C4-2B (cell line): ENCODE data around the gene MAJIN.

Source experiments
- H3K27ac ChIP-seq: fragments of 450-650 bp; 2 replicates; pipeline ENCODE4 v1.5.1; 2017
- ZFX ChIP-seq: fragments of 450-650 bp; IDR thresholded peaks from 2 replicates; pipeline ENCODE4 v1.6.1; 2017
- TF ChIP-seq, protein P1 (sequence below): fragments of 450-650 bp; conservative IDR thresholded peaks from 2 replicates; pipeline ENCODE4 v1.5.1; 2017; ENCODE audit warnings: mild to moderate bottlenecking

Gene MAJIN

DNA sequence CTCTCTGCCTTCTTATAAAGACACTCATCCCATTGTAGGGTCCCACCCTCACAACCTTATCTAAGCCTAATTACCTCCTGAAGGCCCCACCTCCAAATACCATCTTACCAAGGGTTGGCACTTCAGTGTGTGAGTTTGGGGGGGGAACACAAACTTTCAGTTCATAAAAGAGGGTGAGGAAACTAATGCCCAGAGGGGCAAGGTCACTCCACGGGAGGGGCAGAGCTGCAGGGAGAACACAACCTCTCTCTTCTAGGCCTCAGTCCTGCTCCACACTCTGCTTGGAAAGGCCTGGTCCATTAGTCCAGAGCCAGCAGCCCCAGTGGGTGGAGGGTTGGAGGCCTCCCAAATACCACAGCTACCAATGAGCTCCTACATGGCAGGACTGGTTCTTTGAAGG, 27.6 kb upstream of the MAJIN start:
- no peak for TF ChIP-seq ZFX
- TF ChIP-seq, protein P1, sequence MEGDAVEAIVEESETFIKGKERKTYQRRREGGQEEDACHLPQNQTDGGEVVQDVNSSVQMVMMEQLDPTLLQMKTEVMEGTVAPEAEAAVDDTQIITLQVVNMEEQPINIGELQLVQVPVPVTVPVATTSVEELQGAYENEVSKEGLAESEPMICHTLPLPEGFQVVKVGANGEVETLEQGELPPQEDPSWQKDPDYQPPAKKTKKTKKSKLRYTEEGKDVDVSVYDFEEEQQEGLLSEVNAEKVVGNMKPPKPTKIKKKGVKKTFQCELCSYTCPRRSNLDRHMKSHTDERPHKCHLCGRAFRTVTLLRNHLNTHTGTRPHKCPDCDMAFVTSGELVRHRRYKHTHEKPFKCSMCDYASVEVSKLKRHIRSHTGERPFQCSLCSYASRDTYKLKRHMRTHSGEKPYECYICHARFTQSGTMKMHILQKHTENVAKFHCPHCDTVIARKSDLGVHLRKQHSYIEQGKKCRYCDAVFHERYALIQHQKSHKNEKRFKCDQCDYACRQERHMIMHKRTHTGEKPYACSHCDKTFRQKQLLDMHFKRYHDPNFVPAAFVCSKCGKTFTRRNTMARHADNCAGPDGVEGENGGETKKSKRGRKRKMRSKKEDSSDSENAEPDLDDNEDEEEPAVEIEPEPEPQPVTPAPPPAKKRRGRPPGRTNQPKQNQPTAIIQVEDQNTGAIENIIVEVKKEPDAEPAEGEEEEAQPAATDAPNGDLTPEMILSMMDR, result no peak
- no peak overlapping the region for H3K27ac ChIP-seq

DNA sequence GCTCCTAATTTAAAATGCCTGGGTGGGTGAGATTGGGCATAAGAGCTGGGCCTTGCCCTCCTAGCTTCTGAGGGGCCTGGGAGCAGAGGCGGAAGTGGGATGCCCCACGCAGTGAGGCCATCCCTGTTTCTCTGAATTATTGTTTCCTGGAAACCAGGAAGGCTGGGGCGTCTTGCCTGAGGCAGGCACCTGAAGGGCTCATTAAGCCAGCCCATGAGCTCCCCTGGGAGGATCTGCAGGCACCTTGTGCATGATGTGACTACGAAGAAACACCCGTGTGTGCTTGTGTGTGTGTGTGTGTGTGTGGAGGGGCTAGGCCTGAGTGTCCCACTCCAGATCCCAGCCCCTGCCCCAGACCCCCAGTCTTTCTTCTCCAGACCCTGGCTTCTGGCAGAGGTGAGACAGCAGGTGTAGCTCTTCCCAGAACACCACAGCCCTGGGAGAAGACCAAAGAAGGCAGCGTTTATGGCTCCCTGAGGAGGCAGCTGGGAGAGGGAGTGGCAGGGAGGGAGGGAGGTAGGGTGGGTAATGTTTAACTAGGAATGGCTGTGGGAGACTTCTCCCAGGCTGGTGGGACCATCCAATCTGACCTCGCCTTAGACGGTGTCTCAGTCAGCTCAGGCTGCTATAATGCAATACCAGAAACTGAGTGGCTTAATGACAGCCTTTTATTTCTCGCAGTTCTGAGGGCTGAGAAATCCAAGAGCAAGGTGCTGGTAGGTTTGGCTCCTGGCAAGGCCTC, 27.0 kb upstream of the MAJIN start:
- TF ChIP-seq ZFX, result no peak
- TF ChIP-seq, protein P1, result no peak
- H3K27ac ChIP-seq, result no peak overlapping the region

- TF ChIP-seq, protein P1, result no peak
- TF ChIP-seq ZFX, result no peak
- no peak overlapping the region for H3K27ac ChIP-seq
Observed at GRCh38 chr11:64998141-64998540, 26.2 kb upstream of the MAJIN start.

GRCh38 chr11:64996710-64997380, 24.9 kb upstream of the MAJIN start, which contains the start of gene BATF2:
Gene BATF2 (minus strand): TSS chr11:64996971. CDS start chr11:64996914, 57 bp downstream.
- no peak for TF ChIP-seq ZFX
- TF ChIP-seq, protein P1, result no peak
- no peak within 1 kb of the TSS for H3K27ac ChIP-seq

DNA sequence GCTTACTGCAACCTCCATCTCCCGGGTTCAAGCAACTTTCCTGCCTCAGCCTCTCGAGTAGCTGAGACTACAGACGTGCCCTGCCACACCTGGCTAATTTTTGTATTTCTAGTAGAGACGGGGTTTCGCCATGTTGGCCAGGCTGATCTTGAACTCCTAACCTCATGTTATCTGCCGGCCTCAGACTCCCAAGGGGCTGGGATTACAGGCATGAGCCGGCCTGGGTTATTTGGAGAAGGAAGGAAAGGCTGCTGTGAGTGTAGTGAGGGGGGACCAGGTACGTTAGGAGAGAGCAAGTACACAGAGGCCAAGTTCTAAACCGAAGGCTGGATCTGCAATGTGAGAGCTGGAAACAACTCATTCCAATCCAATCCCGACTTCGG, 24.4 kb upstream of the MAJIN start:
- H3K27ac ChIP-seq, result no peak overlapping the region
- TF ChIP-seq, protein P1, result no peak
- TF ChIP-seq ZFX, result no peak

DNA sequence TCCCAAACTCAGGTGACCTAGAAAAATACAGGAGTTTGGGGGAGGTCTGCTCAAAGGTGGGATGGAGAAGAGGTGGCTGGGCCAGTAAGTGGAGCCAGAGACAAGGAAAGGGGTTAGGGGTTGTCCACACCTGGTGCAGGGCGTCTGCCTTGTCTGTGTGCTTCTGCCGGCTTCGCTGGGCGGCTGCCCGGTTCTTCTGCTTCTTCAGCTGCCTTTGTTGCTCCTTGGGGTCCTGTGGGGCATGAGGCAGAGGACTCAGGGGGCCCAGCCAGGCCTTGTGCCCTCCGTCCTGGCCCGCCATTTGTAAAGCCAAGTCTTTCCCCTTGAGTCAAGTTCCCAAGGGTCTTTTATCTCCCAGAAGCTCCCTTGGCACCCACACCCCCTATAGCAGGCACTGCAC, 22.4 kb upstream of the MAJIN start:
- no peak for TF ChIP-seq ZFX
- TF ChIP-seq, protein P1, result no peak
- H3K27ac ChIP-seq, result no peak overlapping the region

- H3K27ac ChIP-seq, result no peak overlapping the region
- TF ChIP-seq, protein P1, result no peak
- TF ChIP-seq ZFX, result no peak
Observed at GRCh38 chr11:64990222-64990923, 18.5 kb upstream of the MAJIN start.
